ENCODE measurements around the gene LHFPL4. TPM values are rescaled to one million over a fixed set of nuclear protein-coding genes. Genes with fewer than 3 reads are reported as not detected.
A peak's percentile ranks its signal among the peaks of the same experiment; 100 is the strongest.

Gene LHFPL4
- total RNA-seq, 2 donors from 2014 or later: 1.1 to 6.7 TPM

DNA sequence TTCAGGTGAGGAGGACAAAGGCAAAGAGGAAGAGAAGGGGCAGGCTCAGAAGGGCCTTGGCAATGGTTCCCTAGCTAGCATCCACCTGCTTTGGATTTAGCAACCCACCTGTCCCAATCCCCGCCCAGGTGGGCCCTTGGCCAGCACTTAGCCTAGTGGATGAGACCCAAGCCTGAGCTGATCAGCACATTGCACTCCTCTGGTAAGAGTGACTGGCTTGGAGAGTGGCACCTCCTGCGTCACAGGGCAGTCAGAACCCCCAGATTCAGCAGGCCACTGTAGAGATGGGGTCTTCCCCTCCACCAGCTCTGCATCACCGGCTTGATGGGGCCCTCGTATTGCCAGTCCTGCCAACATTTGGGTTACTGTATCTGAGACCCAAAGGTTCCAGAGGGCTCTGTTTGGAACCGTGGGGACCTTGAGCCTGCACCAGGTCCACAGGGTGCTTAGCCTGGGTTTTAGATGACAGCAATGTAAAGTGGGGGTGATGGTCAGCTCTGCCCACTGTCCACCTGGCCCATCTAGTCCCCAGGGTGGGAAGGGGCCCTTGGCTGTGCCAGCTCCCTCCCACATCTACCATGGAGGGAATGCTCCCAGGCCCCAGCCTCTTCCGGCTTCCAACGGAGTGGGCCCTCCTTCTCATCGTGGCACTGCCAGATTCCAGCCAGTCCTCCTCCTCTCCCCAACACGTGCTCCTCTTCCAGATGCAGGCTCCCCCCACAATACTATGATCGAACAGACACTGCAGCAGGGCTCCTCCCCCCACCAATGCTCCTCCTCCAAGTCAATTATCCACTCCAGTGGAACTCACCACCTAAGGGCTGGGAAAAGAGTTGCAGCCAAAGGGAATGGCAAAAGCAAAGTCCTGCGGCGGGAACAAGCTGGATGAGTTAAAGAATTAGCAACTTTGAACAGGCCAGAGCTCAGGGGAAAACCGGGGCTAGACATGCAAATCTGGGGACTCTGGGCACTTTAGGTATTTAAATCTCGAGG lies 45.7 kb downstream of the LHFPL4 start:
- H3K36me3 Mint-ChIP-seq (ENCODE audit: low read depth): no peaks in the 10 kb centered on the region
- WGBS, 2 experiments (ENCODE audit: insufficient coverage in 1 of 2, insufficient read length in 1 of 2): 77 to 83% methylated on average over 4 to 14 of the region's 14 CpGs
- H3K27me3 ChIP-seq (ENCODE audit: control insufficient read depth, insufficient read depth, low read length, poor library complexity, severe bottlenecking): peaks cover 21% of the 10 kb centered on the region
- H3K36me3 ChIP-seq (ENCODE audit: control insufficient read depth, insufficient read depth, low read length): no peaks in the 10 kb centered on the region
- no peaks in the 10 kb centered on the region for H3K9me3 ChIP-seq (ENCODE audit: control insufficient read depth, low read length)
- TF ChIP-seq, protein P1, sequence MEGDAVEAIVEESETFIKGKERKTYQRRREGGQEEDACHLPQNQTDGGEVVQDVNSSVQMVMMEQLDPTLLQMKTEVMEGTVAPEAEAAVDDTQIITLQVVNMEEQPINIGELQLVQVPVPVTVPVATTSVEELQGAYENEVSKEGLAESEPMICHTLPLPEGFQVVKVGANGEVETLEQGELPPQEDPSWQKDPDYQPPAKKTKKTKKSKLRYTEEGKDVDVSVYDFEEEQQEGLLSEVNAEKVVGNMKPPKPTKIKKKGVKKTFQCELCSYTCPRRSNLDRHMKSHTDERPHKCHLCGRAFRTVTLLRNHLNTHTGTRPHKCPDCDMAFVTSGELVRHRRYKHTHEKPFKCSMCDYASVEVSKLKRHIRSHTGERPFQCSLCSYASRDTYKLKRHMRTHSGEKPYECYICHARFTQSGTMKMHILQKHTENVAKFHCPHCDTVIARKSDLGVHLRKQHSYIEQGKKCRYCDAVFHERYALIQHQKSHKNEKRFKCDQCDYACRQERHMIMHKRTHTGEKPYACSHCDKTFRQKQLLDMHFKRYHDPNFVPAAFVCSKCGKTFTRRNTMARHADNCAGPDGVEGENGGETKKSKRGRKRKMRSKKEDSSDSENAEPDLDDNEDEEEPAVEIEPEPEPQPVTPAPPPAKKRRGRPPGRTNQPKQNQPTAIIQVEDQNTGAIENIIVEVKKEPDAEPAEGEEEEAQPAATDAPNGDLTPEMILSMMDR (conservative IDR thresholded peaks at IDR 0.05): no peak
- no peak overlapping the region for H3K4me3 Mint-ChIP-seq
- no peak overlapping the region for H3K4me3 ChIP-seq (ENCODE audit: low read length)
- H3K27me3 Mint-ChIP-seq (ENCODE audit: insufficient read depth): peaks cover 28% of the 10 kb centered on the region
- no peak overlapping the region for H3K27ac Mint-ChIP-seq
- H3K27ac ChIP-seq (ENCODE audit: low read depth, low read length): no peak overlapping the region
- H3K9ac ChIP-seq (ENCODE audit: extremely low read depth, low read length, poor library complexity, severe bottlenecking): no peak overlapping the region
- H3K4me1 ChIP-seq (ENCODE audit: control insufficient read depth, insufficient read depth, low read length): no peaks in the 10 kb centered on the region
- H3K4me1 Mint-ChIP-seq: no peaks in the 10 kb centered on the region
- DNase-seq: no peak
- no peaks in the 10 kb centered on the region for H3K9me3 Mint-ChIP-seq

DNA sequence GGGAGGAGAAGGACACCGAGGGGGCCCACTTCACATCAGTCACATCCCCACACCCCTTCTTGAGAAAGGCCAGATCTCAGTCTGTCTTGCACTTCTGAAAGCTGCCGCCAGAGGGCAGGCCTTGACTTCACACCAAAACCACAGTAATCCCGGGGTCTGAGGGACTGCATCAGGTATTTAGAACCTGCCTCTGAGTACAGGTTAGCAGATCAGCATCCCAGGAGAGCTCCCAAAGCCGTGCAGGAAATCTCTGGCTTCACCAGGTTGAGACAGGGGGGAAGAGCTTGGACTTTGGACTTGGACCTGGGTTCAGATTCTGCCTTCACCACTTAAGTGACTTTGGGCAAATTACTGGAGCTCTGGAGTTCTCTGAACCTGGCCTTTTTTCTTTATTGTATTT lies 50.3 kb downstream of the LHFPL4 start:
- H3K36me3 ChIP-seq (ENCODE audit: control insufficient read depth, insufficient read depth, low read length): no peaks in the 10 kb centered on the region
- H3K27ac ChIP-seq (ENCODE audit: low read depth, low read length): no peak overlapping the region
- Mint-ChIP-seq H3K9me3 (no peaks in the 10 kb centered on the region), H3K27ac (no peak overlapping the region), H3K36me3 (ENCODE audit: low read depth) (no peaks in the 10 kb centered on the region), H3K4me1 (peaks cover 4% of the 10 kb centered on the region), H3K27me3 (ENCODE audit: insufficient read depth) (peaks cover 34% of the 10 kb centered on the region), H3K4me3 (no peak overlapping the region)
- peak; percentile 97 for DNase-seq
- 19 to 29% methylated on average over 2 to 4 of the region's 4 CpGs for WGBS, 2 experiments (ENCODE audit: insufficient coverage in 1 of 2, insufficient read length in 1 of 2)
- TF ChIP-seq, protein P1 (conservative IDR thresholded peaks at IDR 0.05): peak; percentile 92
- H3K4me3 ChIP-seq (ENCODE audit: low read length): no peak overlapping the region
- H3K9ac ChIP-seq (ENCODE audit: extremely low read depth, low read length, poor library complexity, severe bottlenecking): no peak overlapping the region
- no peaks in the 10 kb centered on the region for H3K4me1 ChIP-seq (ENCODE audit: control insufficient read depth, insufficient read depth, low read length)
- peaks cover 24% of the 10 kb centered on the region for H3K27me3 ChIP-seq (ENCODE audit: control insufficient read depth, insufficient read depth, low read length, poor library complexity, severe bottlenecking)
- no peaks in the 10 kb centered on the region for H3K9me3 ChIP-seq (ENCODE audit: control insufficient read depth, low read length)

DNA sequence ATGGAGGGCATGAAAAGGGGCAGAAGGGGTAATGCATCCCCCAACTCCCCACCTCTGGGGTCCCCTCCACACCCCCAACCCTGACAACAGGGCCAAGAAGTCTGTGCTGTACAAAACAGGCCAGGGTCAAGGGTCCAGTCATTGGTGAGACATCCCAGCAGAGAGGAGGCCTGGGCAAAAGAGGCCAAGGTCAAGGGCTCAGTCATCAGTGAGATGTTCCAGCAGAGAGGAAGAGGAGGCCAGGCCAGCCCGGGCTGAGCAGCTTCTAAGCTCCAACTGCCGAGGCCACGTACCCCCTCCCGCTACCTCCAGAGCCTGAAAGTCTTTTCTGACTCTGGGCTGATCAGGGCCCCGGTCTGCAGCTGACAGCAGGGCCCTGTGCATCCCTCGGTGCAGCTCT lies 52.4 kb downstream of the LHFPL4 start:
- WGBS, 2 experiments (ENCODE audit: insufficient coverage in 1 of 2, insufficient read length in 1 of 2): 85 to 100% methylated on average over 1 to 6 of the region's 6 CpGs
- no peak overlapping the region for H3K4me3 ChIP-seq (ENCODE audit: low read length)
- peaks cover 42% of the 10 kb centered on the region for H3K27me3 Mint-ChIP-seq (ENCODE audit: insufficient read depth)

More for the DNA sequence above, 52.4 kb downstream of the LHFPL4 start:
- Mint-ChIP-seq H3K4me3 (no peak overlapping the region), H3K36me3 (ENCODE audit: low read depth) (no peaks in the 10 kb centered on the region), H3K4me1 (peaks cover 4% of the 10 kb centered on the region), H3K27ac (no peak overlapping the region), H3K9me3 (no peaks in the 10 kb centered on the region)
- Histone ChIP-seq H3K9me3 (ENCODE audit: control insufficient read depth, low read length) (no peaks in the 10 kb centered on the region), H3K4me1 (ENCODE audit: control insufficient read depth, insufficient read depth, low read length) (no peaks in the 10 kb centered on the region), H3K36me3 (ENCODE audit: control insufficient read depth, insufficient read depth, low read length) (no peaks in the 10 kb centered on the region), H3K27ac (ENCODE audit: low read depth, low read length) (no peak overlapping the region), H3K9ac (ENCODE audit: extremely low read depth, low read length, poor library complexity, severe bottlenecking) (no peak overlapping the region), H3K27me3 (ENCODE audit: control insufficient read depth, insufficient read depth, low read length, poor library complexity, severe bottlenecking) (peaks cover 21% of the 10 kb centered on the region)
- TF ChIP-seq, protein P1 (conservative IDR thresholded peaks at IDR 0.05): no peak
- DNase-seq: no peak
